HUES64 (cell line): ENCODE results near the gene SAMD5.

ENCODE experiments used
- H3K27ac ChIP-seq: 2 replicates; pipeline ENCODE4 v1.7.0; 2013; ENCODE audit warnings: low read depth, low read length, inconsistent platforms
- H3K27me3 ChIP-seq: 2 replicates; pipeline ENCODE4 v1.6.1; 2013; ENCODE audit warnings: mild to moderate bottlenecking, low read length; ENCODE audit not compliant: insufficient read depth
- H3K36me3 ChIP-seq: 2 replicates; pipeline ENCODE4 v1.6.1; 2013; ENCODE audit warnings: mild to moderate bottlenecking, low read length; ENCODE audit not compliant: insufficient read depth
- H3K4me1 ChIP-seq: 2 replicates; pipeline ENCODE4 v1.6.1; 2013; ENCODE audit warnings: mild to moderate bottlenecking, low read length, moderate library complexity; ENCODE audit not compliant: insufficient read depth
- H3K4me3 ChIP-seq: 2 replicates; pipeline ENCODE4 v1.5.1; 2013; ENCODE audit warnings: mild to moderate bottlenecking, low read length, moderate library complexity
- H3K9ac ChIP-seq: 2 replicates; pipeline ENCODE4 v1.6.1; 2013; ENCODE audit warnings: mild to moderate bottlenecking, low read depth, low read length
- H3K9me3 ChIP-seq: 2 replicates; pipeline ENCODE4 v1.6.1; 2013; ENCODE audit warnings: low read depth, low read length; ENCODE audit not compliant: insufficient read depth
- WGBS: fragments of 150-250, 120-280 bp; methylation state at CpG from one replicate; pipeline ENCODE4 v1.1.7; 2013; ENCODE audit warnings: missing lambda C conversion rate; 5-methylcytosine and 5-hydroxymethylcytosine counted together

Gene SAMD5

DNA sequence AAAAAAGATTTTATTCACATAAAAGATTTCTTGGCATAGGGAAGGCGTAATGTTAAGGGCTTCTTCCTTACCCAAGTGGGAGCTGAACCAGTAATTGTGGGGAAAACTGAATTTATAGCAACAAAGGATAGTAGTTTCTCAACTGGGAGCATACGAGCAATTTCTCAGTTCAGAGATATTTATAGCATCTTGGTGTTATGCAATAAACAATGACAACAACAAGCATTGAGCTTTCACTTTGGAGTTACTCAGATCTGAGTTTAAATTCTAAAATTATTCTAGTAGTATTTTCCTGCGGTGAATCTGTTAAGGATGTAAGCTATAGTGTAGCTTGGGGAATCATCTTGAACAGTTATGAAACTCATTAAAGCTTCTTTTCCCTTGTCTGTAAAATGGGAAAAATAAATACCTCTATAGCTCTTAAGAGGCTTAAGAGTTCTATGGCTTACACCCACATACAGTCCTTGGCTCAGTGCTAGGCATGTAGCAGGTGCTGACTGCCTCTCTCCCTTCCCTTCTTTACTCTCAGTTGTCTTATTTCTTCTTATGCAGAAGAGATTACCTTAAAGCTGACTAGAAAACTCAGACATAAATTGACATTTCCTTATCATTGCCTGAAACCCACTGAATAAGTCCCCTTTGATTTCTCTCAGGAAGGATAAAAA is 58.8 kb downstream of the SAMD5 start:
- Histone ChIP-seq H3K9me3 (no peaks in the 10 kb centered on the region), H3K9ac (no peak overlapping the region), H3K27me3 (no peaks in the 10 kb centered on the region), H3K4me3 (no peak overlapping the region), H3K36me3 (no peaks in the 10 kb centered on the region), H3K27ac (no peak overlapping the region), H3K4me1 (no peaks in the 10 kb centered on the region)
- 95% methylated on average over 2 of the region's 3 CpGs for WGBS

DNA sequence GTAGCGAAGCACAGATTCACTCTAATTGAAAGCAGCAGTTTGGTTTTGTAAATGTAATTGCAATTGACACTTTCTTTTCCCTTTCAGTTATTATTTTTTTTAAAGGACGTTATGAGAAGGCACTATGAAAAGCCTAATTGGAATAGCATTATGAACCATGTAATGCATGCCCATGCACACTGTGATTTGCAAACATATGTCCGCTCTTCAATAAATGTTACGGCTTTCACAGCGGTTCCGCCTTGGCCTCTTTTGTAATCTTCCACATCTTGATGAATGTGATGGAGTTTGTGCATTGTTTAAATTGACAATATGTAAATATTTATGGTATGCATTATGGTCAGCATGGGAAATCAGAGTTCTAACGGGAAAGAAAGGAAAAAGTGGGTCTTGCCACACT is 61.3 kb downstream of the SAMD5 start:
- H3K4me1 ChIP-seq: no peaks in the 10 kb centered on the region
- no peak overlapping the region for H3K27ac ChIP-seq
- H3K9ac ChIP-seq: no peak overlapping the region
- no peak overlapping the region for H3K4me3 ChIP-seq
- WGBS: 94% methylated on average over 7 of the region's 7 CpGs
- no peaks in the 10 kb centered on the region for H3K9me3 ChIP-seq
- no peaks in the 10 kb centered on the region for H3K36me3 ChIP-seq
- H3K27me3 ChIP-seq: no peaks in the 10 kb centered on the region

DNA sequence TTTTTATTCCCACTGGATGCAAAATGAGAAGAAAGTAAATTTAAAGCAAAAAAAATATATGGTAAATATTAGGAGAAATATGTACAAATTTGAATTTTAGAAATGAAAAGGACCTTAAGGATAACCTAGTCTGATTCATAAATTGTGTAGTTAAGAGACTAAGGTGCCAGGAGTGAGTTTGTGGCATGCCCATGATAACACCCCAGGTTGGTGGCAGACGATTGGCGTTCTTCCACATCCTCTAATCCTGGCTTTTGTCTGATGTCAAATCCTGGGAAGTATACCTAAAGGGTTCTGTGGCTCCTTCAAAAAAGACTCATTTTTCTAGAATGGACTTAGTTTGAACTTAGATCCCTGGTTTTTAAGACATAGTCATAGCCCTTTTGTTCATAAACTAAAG is 62.2 kb downstream of the SAMD5 start:
- H3K9me3 ChIP-seq: no peaks in the 10 kb centered on the region
- 100% methylated on average over 2 of the region's 2 CpGs for WGBS
- no peaks in the 10 kb centered on the region for H3K27me3 ChIP-seq
- no peaks in the 10 kb centered on the region for H3K4me1 ChIP-seq
- H3K36me3 ChIP-seq: no peaks in the 10 kb centered on the region
- no peak overlapping the region for H3K4me3 ChIP-seq
- no peak overlapping the region for H3K27ac ChIP-seq
- H3K9ac ChIP-seq: no peak overlapping the region

DNA sequence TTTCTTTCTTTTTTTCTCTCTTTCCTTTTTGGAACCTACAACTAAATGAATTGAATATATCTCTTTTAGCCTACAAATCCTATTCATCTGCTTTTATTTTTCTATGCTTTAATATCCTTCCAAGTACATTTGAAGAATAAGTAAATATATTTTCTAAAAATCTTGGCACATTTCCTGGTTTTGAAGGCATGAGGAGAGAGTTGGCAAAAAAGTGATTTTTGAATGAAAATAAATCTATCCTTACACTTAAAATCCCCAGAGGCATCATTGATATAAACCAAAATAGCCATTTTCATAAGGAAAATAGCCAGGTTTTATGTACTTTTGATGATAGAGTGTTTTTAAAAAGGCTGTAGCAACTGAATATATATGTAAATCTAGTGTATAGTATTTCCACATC is 69.0 kb downstream of the SAMD5 start:
- no peak overlapping the region for H3K27ac ChIP-seq
- H3K4me1 ChIP-seq: no peaks in the 10 kb centered on the region
- H3K36me3 ChIP-seq: no peaks in the 10 kb centered on the region
- H3K9ac ChIP-seq: no peak overlapping the region
- no peaks in the 10 kb centered on the region for H3K9me3 ChIP-seq
- H3K4me3 ChIP-seq: no peak overlapping the region
- H3K27me3 ChIP-seq: no peaks in the 10 kb centered on the region

DNA sequence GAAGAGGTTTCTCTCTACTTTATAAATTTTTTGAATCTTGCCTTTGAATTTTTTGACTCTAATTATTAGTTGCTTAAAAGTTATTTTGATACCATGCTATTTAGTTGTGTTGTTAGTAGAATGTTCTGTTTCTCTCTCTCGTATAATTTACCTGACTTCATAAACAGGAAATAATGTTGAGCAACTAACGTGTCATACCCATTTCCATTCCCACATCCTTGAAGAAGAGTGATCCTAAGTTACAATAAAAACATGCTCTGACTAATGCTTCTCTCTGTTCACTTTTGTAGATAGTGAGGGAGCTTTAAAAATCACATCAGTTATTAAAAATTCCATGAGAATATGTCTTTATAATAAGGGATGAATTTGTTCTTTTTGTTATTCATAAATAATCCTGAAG is 69.7 kb downstream of the SAMD5 start:
- no peak overlapping the region for H3K27ac ChIP-seq
- H3K27me3 ChIP-seq: no peaks in the 10 kb centered on the region
- H3K9me3 ChIP-seq: no peaks in the 10 kb centered on the region
- H3K9ac ChIP-seq: no peak overlapping the region
- H3K4me3 ChIP-seq: no peak overlapping the region
- H3K36me3 ChIP-seq: no peaks in the 10 kb centered on the region
- 86% methylated on average over 1 of the region's 2 CpGs for WGBS
- no peaks in the 10 kb centered on the region for H3K4me1 ChIP-seq

DNA sequence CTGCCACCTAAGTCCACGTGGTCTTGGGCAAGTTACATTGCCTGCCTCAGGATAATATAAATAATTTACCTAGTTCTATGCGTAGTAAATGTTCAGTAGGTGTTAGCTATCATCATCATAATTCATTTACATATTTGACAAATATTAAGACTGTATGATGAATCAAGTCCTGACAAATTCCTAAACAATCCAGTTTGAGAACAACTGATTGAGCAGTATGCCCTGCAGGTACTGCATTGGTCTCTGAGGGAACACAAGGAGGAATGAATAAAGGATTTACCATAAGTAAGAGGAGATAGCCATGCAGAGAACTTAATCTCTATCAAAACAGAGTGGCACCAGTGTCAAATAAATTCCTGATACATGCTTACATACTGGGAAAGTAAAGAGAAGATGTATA is 70.4 kb downstream of the SAMD5 start:
- 91% methylated on average over 1 of the region's 2 CpGs for WGBS
- H3K4me1 ChIP-seq: no peaks in the 10 kb centered on the region
- H3K9me3 ChIP-seq: no peaks in the 10 kb centered on the region
- H3K27ac ChIP-seq: no peak overlapping the region
- H3K9ac ChIP-seq: no peak overlapping the region
- H3K27me3 ChIP-seq: no peaks in the 10 kb centered on the region
- no peaks in the 10 kb centered on the region for H3K36me3 ChIP-seq
- H3K4me3 ChIP-seq: no peak overlapping the region

DNA sequence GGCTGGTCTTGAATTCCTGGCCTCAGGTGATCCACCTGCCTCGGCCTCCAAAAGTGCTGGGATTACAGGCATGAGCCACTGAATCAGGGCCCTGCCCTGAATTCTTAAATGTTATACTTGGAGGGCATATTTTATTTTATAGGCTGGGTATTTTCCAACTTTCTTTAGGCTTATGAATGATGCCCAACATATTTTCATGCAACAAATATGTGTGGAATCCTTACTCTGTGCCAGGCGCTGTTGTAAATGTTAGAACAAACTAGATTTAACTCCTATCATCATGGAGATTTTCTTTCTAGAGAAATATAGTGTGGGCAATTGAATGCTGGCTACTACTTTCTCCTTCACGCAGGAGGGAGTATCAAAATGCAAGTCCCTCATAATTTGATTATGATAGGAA is 71.2 kb downstream of the SAMD5 start:
- Histone ChIP-seq H3K4me1 (no peaks in the 10 kb centered on the region), H3K9ac (no peak overlapping the region)
- 84% methylated on average over 1 of the region's 3 CpGs for WGBS

DNA sequence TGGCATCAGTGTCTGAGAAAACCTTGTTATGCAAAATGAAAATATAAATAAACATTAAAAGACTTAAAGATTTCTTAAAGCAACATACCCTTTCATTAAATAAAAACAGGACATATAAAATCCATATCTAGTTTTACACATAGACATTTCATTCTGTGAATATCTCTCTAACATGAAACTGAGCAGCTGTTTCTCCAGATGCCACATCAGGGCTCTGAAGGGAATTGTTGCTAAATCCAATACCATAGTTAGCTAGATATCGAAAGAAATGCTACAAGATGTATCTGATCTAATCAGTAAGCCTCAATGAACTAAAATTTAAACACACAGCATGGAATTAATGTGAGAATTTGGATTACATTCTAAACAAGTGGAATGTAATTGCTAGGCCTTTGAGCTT is 74.5 kb downstream of the SAMD5 start:
- no peaks in the 10 kb centered on the region for H3K27me3 ChIP-seq
- H3K4me1 ChIP-seq: no peaks in the 10 kb centered on the region
- H3K27ac ChIP-seq: no peak overlapping the region
- 100% methylated on average over 1 of the region's 1 CpG for WGBS
- H3K4me3 ChIP-seq: no peak overlapping the region
- H3K9me3 ChIP-seq: no peaks in the 10 kb centered on the region
- H3K9ac ChIP-seq: no peak overlapping the region
- H3K36me3 ChIP-seq: no peaks in the 10 kb centered on the region

More for the DNA sequence above, 71.2 kb downstream of the SAMD5 start:
- no peaks in the 10 kb centered on the region for H3K36me3 ChIP-seq
- no peak overlapping the region for H3K4me3 ChIP-seq
- no peaks in the 10 kb centered on the region for H3K9me3 ChIP-seq
- H3K27me3 ChIP-seq: no peaks in the 10 kb centered on the region
- H3K27ac ChIP-seq: no peak overlapping the region

DNA sequence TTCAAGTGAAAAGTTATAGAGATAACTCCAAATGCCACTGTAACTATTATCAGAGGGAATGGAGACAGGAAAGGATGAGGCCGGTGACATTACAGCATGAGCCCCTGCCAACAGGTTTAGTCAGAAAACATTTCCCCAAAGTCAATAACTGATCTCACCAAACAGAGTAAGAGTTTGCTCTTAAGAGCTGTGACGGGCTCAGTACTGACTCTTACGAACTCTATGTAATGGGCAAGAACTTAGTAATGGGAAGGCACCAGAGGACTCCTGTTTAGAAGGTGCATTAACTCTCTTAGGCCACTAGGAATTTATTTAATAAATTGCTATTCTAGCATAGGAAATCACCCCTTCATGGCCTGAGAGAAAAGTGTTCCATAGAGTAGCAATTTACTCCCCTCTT is 76.8 kb downstream of the SAMD5 start:
- no peaks in the 10 kb centered on the region for H3K4me1 ChIP-seq
- H3K27ac ChIP-seq: no peak overlapping the region
- WGBS: 94% methylated on average over 3 of the region's 3 CpGs
- H3K4me3 ChIP-seq: no peak overlapping the region
- H3K27me3 ChIP-seq: no peaks in the 10 kb centered on the region
- no peak overlapping the region for H3K9ac ChIP-seq
- no peaks in the 10 kb centered on the region for H3K36me3 ChIP-seq
- H3K9me3 ChIP-seq: no peaks in the 10 kb centered on the region

DNA sequence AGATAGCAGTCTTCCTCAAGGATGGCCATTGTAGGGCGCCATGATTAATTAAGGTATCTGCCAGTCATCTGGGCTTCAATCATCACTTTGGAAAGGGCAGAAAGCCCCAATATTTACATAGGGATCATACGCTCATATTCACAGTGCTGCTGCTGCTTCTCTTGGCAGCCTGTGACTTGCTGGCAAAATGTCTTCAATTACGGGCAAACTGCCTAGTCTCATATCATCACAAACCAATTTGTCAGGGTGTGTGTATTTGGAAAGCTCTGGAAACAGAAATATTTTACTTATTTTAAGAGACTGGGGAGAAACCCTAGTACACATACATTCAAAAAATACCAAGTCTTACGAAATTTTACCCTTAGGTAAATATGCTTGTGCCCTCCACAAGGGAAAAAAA is 77.6 kb downstream of the SAMD5 start:
- no peak overlapping the region for H3K4me3 ChIP-seq
- no peaks in the 10 kb centered on the region for H3K4me1 ChIP-seq
- H3K27ac ChIP-seq: no peak overlapping the region
- no peaks in the 10 kb centered on the region for H3K9me3 ChIP-seq
- 97% methylated on average over 4 of the region's 4 CpGs for WGBS
- no peaks in the 10 kb centered on the region for H3K36me3 ChIP-seq
- H3K27me3 ChIP-seq: no peaks in the 10 kb centered on the region
- no peak overlapping the region for H3K9ac ChIP-seq

DNA sequence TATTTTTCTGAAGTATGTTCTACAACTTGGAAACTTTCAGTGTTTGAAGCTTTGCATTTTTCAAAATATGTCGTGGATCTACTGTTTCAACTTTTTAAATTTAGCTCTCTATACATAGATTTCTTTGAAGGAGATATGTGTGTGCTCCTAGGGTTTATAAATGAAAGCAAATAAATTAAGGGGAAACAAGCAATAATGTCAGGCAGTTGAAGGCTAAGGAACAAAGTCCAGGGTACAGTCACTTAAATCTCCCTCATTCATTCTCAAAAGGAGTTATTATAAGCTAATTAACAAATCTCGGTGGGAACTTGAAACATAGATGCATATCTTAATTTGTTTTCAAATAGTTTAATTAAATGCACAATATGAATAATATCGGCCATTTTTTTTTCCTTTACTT is 79.4 kb downstream of the SAMD5 start:
- Histone ChIP-seq H3K9ac (no peak overlapping the region), H3K36me3 (no peaks in the 10 kb centered on the region), H3K9me3 (no peaks in the 10 kb centered on the region), H3K4me1 (no peaks in the 10 kb centered on the region), H3K4me3 (no peak overlapping the region), H3K27ac (no peak overlapping the region), H3K27me3 (no peaks in the 10 kb centered on the region)
- WGBS: no CpG with 5 or more reads among the region's 3 CpGs

DNA sequence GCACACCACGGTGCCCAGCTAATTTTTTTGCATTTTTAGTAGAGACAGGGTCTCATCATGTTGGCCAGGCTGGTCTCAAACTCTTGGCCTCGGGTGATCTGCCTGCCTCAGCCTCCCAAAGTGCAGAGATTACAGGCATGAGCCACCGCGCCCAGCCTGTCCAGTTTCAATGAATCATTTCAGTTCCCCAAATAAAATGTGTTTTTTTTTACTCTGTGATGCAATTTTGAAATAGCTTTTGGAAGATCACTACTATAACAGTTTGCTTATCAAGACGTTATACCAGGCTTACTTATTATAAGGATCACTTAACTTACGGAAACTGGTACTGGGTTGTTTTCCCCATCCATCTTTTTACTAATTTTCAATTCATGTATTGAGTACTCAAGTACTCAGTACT is 80.0 kb downstream of the SAMD5 start:
- no peaks in the 10 kb centered on the region for H3K36me3 ChIP-seq
- H3K27ac ChIP-seq: no peak overlapping the region
- no peak overlapping the region for H3K4me3 ChIP-seq
- 98% methylated on average over 6 of the region's 6 CpGs for WGBS
- no peaks in the 10 kb centered on the region for H3K27me3 ChIP-seq
- no peaks in the 10 kb centered on the region for H3K4me1 ChIP-seq
- H3K9me3 ChIP-seq: no peaks in the 10 kb centered on the region
- no peak overlapping the region for H3K9ac ChIP-seq
